HEK293 (cell line): ENCODE results near the gene ARHGEF12.

Experiments
- CTCF ChIA-PET: fragments of 350-600 bp; formaldehyde crosslinking; extraction: SDS; loops from one replicate; lab custom pipeline; 2021; ENCODE audit warnings: antibody characterized with exemption; lab: Yijun Ruan, JAX
- POLR2A ChIA-PET: fragments of 300-600 bp; formaldehyde crosslinking; extraction: SDS; loops from one replicate; lab custom pipeline; 2020; ENCODE audit warnings: antibody characterized with exemption, inconsistent platforms; lab: Yijun Ruan, JAX
- H3K27ac ChIP-seq: fragments of 200-500 bp; sonication (Bioruptor generic); 2 replicates; pipeline ENCODE4 v1.5.1; 2014; ENCODE audit warnings: low read depth, low read length, control low read depth, inconsistent platforms; ENCODE audit errors: extremely low read depth
- H3K36me3 ChIP-seq, 2 experiments: fragments of 200-500 bp in 1 of 2; sonication (Bioruptor generic) in 1 of 2; 1 replicate in 1 of 2; 2 replicates in 1 of 2; pipeline ENCODE4 v1.5.1; 2014 to 2017; ENCODE audit warnings: inconsistent platforms in 2 of 2, low read length in 2 of 2; ENCODE audit not compliant: control insufficient read depth in 2 of 2, insufficient read depth in 1 of 2
- H3K4me1 ChIP-seq: fragments of 200-500 bp; sonication (Bioruptor generic); 2 replicates; pipeline ENCODE4 v1.5.1; 2014; ENCODE audit warnings: mild to moderate bottlenecking, low read length, inconsistent platforms; ENCODE audit not compliant: control insufficient read depth, insufficient read depth
- H3K4me3 ChIP-seq: 2 replicates; pipeline ENCODE4 v1.5.1; 2011; ENCODE audit warnings: low read depth, mild to moderate bottlenecking, control low read depth, low read length, moderate library complexity
- H3K9me3 ChIP-seq: fragments of 200-500 bp; sonication (Bioruptor generic); 2 replicates; pipeline ENCODE4 v1.5.1; 2014; ENCODE audit warnings: low read depth, low read length, inconsistent platforms; ENCODE audit not compliant: control insufficient read depth, insufficient read depth
- GFI1B ChIP-seq: fragments of 450-650 bp; formaldehyde crosslinking; IDR thresholded peaks from 2 replicates; pipeline ENCODE4 v1.5.1; 2016; ENCODE audit warnings: missing biosample characterization, missing genetic modification characterization
- GLI2 ChIP-seq: fragments of 450-650 bp; formaldehyde crosslinking; IDR thresholded peaks from 2 replicates; pipeline ENCODE4; 2017; ENCODE audit warnings: missing biosample characterization, missing genetic modification characterization, low read depth, borderline replicate concordance
- KLF1 ChIP-seq: fragments of 450-650 bp; formaldehyde crosslinking; IDR thresholded peaks from 2 replicates; pipeline ENCODE4 v1.5.1; 2016; ENCODE audit warnings: missing biosample characterization, missing genetic modification characterization
- PBX3 ChIP-seq: sonication (generic); formaldehyde crosslinking; IDR thresholded peaks from 2 replicates; pipeline ENCODE4 v1.8.1; 2022; ENCODE audit warnings: mild to moderate bottlenecking, moderate library complexity, missing genetic modification reagents
- PRDM1 ChIP-seq: fragments of 450-650 bp; formaldehyde crosslinking; IDR thresholded peaks from 2 replicates; pipeline ENCODE4; 2016; ENCODE audit warnings: missing biosample characterization, missing genetic modification characterization
- REPIN1 ChIP-seq: fragments of 450-650 bp; formaldehyde crosslinking; IDR thresholded peaks from 2 replicates; pipeline ENCODE4 v1.5.1; 2017; ENCODE audit warnings: missing biosample characterization, missing genetic modification characterization, low read depth
- SCRT2 ChIP-seq: fragments of 450-650 bp; formaldehyde crosslinking; IDR thresholded peaks from 2 replicates; pipeline ENCODE4 v1.5.1; 2016; ENCODE audit warnings: missing biosample characterization, missing genetic modification characterization
- ZBTB48 ChIP-seq: fragments of 450-650 bp; formaldehyde crosslinking; IDR thresholded peaks from 2 replicates; pipeline ENCODE4 v1.5.1; 2016; ENCODE audit warnings: missing biosample characterization, missing genetic modification characterization
- ZFHX2 ChIP-seq: fragments of 450-650 bp; formaldehyde crosslinking; conservative IDR thresholded peaks from 2 replicates; pipeline ENCODE4 v1.5.1; 2016; ENCODE audit warnings: missing biosample characterization, missing genetic modification characterization
- ZFP69B ChIP-seq: fragments of 450-650 bp; formaldehyde crosslinking; IDR thresholded peaks from 2 replicates; pipeline ENCODE4 v1.5.1; 2016; ENCODE audit warnings: missing biosample characterization, missing genetic modification characterization
- ZNF140 ChIP-seq: fragments of 450-650 bp; formaldehyde crosslinking; IDR thresholded peaks from 2 replicates; pipeline ENCODE4 v1.5.1; 2016; ENCODE audit warnings: missing biosample characterization, missing genetic modification characterization
- ZNF2 ChIP-seq: fragments of 450-650 bp; formaldehyde crosslinking; IDR thresholded peaks from 2 replicates; pipeline ENCODE4 v1.5.1; 2016; ENCODE audit warnings: missing biosample characterization, missing genetic modification characterization
- ZNF23 ChIP-seq: fragments of 450-650 bp; formaldehyde crosslinking; IDR thresholded peaks from 2 replicates; pipeline ENCODE4 v1.5.1; 2016; ENCODE audit warnings: missing biosample characterization, missing genetic modification characterization, borderline replicate concordance
- ZNF274 ChIP-seq, 2 experiments: fragments of 200-500 bp in 1 of 2; fragments of 450-650 bp in 1 of 2; sonication (Bioruptor generic) in 1 of 2; formaldehyde crosslinking in 1 of 2; IDR thresholded peaks; 2 replicates each; pipeline versions ENCODE4 v1.5.1 to v1.6.1; 2014 to 2016; ENCODE audit warnings: borderline replicate concordance in 1 of 2, inconsistent platforms in 1 of 2, low read length in 1 of 2, missing biosample characterization in 1 of 2, missing genetic modification characterization in 1 of 2
- ZNF292 ChIP-seq: fragments of 450-650 bp; formaldehyde crosslinking; IDR thresholded peaks from 2 replicates; pipeline ENCODE4 v1.5.1; 2016; ENCODE audit warnings: low read depth, missing biosample characterization, missing genetic modification characterization, borderline replicate concordance
- ZNF324 ChIP-seq: fragments of 450-650 bp; formaldehyde crosslinking; IDR thresholded peaks from 2 replicates; pipeline ENCODE4 v1.5.1; 2016; ENCODE audit warnings: missing biosample characterization, missing genetic modification characterization
- ZNF350 ChIP-seq: fragments of 450-650 bp; formaldehyde crosslinking; IDR thresholded peaks from 2 replicates; pipeline ENCODE4 v1.5.0; 2017; ENCODE audit warnings: missing biosample characterization, mild to moderate bottlenecking, missing genetic modification characterization
- ZNF354C ChIP-seq: fragments of 450-650 bp; formaldehyde crosslinking; IDR thresholded peaks from 2 replicates; pipeline ENCODE4 v1.5.1; 2016; ENCODE audit warnings: missing biosample characterization, missing genetic modification characterization, low read depth, borderline replicate concordance
- ZNF449 ChIP-seq: fragments of 450-650 bp; formaldehyde crosslinking; IDR thresholded peaks from 2 replicates; pipeline ENCODE4 v1.5.1; 2017; ENCODE audit warnings: missing biosample characterization, mild to moderate bottlenecking, missing genetic modification characterization, moderate library complexity
- ZNF510 ChIP-seq: fragments of 450-650 bp; formaldehyde crosslinking; IDR thresholded peaks from 2 replicates; pipeline ENCODE4 v1.5.1; 2018; ENCODE audit warnings: mild to moderate bottlenecking, missing genetic modification characterization, missing biosample characterization; ENCODE audit not compliant: insufficient replicate concordance
- ZNF560 ChIP-seq: fragments of 450-650 bp; formaldehyde crosslinking; IDR thresholded peaks from 2 replicates; pipeline ENCODE4 v1.5.1; 2017; ENCODE audit warnings: missing biosample characterization, missing genetic modification characterization, borderline replicate concordance
- ZNF639 ChIP-seq: fragments of 450-650 bp; formaldehyde crosslinking; IDR thresholded peaks from 2 replicates; pipeline ENCODE4 v1.5.1; 2016; ENCODE audit warnings: missing biosample characterization, missing genetic modification characterization
- ZNF670 ChIP-seq: fragments of 450-650 bp; formaldehyde crosslinking; IDR thresholded peaks from 2 replicates; pipeline ENCODE4 v1.5.1; 2016; ENCODE audit warnings: missing biosample characterization, missing genetic modification characterization, low read depth
- ZNF701 ChIP-seq: fragments of 450-650 bp; formaldehyde crosslinking; IDR thresholded peaks from 2 replicates; pipeline ENCODE4 v1.5.1; 2016; ENCODE audit warnings: missing biosample characterization, missing genetic modification characterization
- ZNF776 ChIP-seq: fragments of 450-650 bp; formaldehyde crosslinking; IDR thresholded peaks from 2 replicates; pipeline ENCODE4 v1.5.0; 2017; ENCODE audit warnings: missing biosample characterization, missing genetic modification characterization, borderline replicate concordance
- ZNF830 ChIP-seq: fragments of 450-650 bp; IDR thresholded peaks from 2 replicates; pipeline ENCODE4 v1.5.0; 2018; ENCODE audit warnings: missing biosample characterization, missing genetic modification characterization, low read depth, mild to moderate bottlenecking, moderate library complexity

ARHGEF12 gene

GRCh38 chr11:120384476-120384875 is 48.3 kb downstream of the ARHGEF12 start:
- Histone ChIP-seq H3K4me1 (0 out of 2 replicates have a peak, but pooled peaks cover 8% of the 10 kb centered on the region), H3K27ac (no peak overlapping the region), H3K4me3 (no peak overlapping the region), H3K36me3 (no peaks in the 10 kb centered on the region), H3K9me3 (no peaks in the 10 kb centered on the region)
- TF ChIP-seq ZNF274 (IDR thresholded peaks at IDR 0.05; ENCODE audit: low read length) (no peak), ZNF274 (tag by site-specific recombination; IDR thresholded peaks at IDR 0.05; ENCODE audit: borderline replicate concordance) (no peak), GLI2 (tag by site-specific recombination) (no peak), ZNF2 (no peak), ZNF639 (tag by site-specific recombination) (no peak), ZNF292 (no peak), ZBTB48 (tag by site-specific recombination) (no peak), ZNF23 (tag by site-specific recombination) (no peak), ZNF776 (no peak), PBX3 (CRISPR knock-in tag) (no peak)
- CTCF ChIA-PET, result no interaction called here
- POLR2A ChIA-PET, result no interaction called here

GRCh38 chr11:120385110-120385509 is 48.9 kb downstream of the ARHGEF12 start:
- ChIA-PET POLR2A (interaction anchor here (0.7 to 0.9 kb wide), 2 partner anchors 37 to 49 kb away, joined by 3 read pairs; partner anchors contain the start of gene ARHGEF12), CTCF (interaction anchor here (0.8 to 1.6 kb wide), 6 partner anchors 13 to 116 kb away, joined by 3 to 7 read pairs (median 4); no protein-coding TSS in a partner anchor)
- Histone ChIP-seq H3K4me1 (0 out of 2 replicates have a peak, but pooled peaks cover 8% of the 10 kb centered on the region), H3K36me3 (no peaks in the 10 kb centered on the region), H3K27ac (no peak overlapping the region), H3K4me3 (no peak overlapping the region), H3K9me3 (no peaks in the 10 kb centered on the region)
- no peak for TF ChIP-seq ZNF830 (tag by site-specific recombination)
- no peak for TF ChIP-seq ZNF701 (tag by site-specific recombination)
- no peak for TF ChIP-seq SCRT2 (tag by site-specific recombination)
- TF ChIP-seq KLF1, result 0 out of 2 replicates have a peak, but pooled peaks have one; percentile 19
- TF ChIP-seq ZNF140, result no peak
- TF ChIP-seq ZNF350 (tag by site-specific recombination), result no peak
- no peak for TF ChIP-seq GFI1B (tag by site-specific recombination)
- peak; percentile 51; the same call in 1 of the 2 replicates for TF ChIP-seq ZNF449 (tag by site-specific recombination)

- Histone ChIP-seq H3K4me1 (0 out of 2 replicates have a peak, but pooled peaks cover 8% of the 10 kb centered on the region), H3K27ac (no peak overlapping the region), H3K36me3 (no peaks in the 10 kb centered on the region)
- CTCF ChIA-PET, result interaction anchor here (0.6 to 1.6 kb wide), 7 partner anchors 13 to 115 kb away, joined by 3 to 7 read pairs (median 4); no protein-coding TSS in a partner anchor
- no peak for TF ChIP-seq ZNF670 (tag by site-specific recombination)
- no peak for TF ChIP-seq ZNF324 (tag by site-specific recombination)
- TF ChIP-seq ZNF510 (tag by site-specific recombination), result no peak
- TF ChIP-seq ZNF354C (tag by site-specific recombination), result no peak
- TF ChIP-seq PRDM1, result no peak
- no peak for TF ChIP-seq REPIN1 (tag by site-specific recombination)
- TF ChIP-seq ZFP69B (tag by site-specific recombination), result no peak
- TF ChIP-seq ZNF776, result no peak
- no peak for TF ChIP-seq ZNF560 (tag by site-specific recombination)
- TF ChIP-seq ZFHX2, result no peak
- TF ChIP-seq, all 188 proteins: peak for 0
- POLR2A ChIA-PET, result interaction anchor here (0.7 to 0.9 kb wide), 2 partner anchors 38 to 50 kb away, joined by 3 read pairs; partner anchors contain the start of gene ARHGEF12
- H3K9me3 ChIP-seq, result no peaks in the 10 kb centered on the region
- H3K4me3 ChIP-seq, result no peak overlapping the region
Measured at GRCh38 chr11:120385655-120386054, 49.4 kb downstream of the ARHGEF12 start.
